ENCODE data around the gene SMIM22.

SMIM22 gene

GRCh38 chr16:4795181-4795827 lies at the start of gene SMIM22:
Gene SMIM22, plus strand, starts transcription at chr16:4795369. Its CDS starts 366 bp downstream, at chr16:4795735.
- no peak for DNase-seq

DNA sequence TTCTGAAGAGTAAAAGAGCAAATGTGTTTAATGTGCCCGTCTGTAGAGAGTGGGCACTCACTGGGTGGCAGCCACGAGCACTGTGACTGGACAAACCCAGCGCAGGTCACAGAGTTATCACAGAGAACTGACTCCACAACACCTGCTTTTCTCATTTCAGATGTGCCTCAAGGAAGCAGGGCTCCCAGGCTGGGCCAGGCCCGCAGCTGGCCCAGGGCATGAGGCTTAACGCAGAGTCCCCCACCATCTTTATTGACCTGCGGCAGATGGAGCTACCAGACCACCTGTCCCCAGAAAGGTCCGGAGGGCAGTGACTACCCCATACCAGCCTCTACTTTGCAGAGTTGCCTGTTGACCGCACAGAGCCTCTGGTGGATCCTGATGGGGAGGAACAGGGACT lies 49.0 kb upstream of the SMIM22 start:
- no peak for DNase-seq

DNA sequence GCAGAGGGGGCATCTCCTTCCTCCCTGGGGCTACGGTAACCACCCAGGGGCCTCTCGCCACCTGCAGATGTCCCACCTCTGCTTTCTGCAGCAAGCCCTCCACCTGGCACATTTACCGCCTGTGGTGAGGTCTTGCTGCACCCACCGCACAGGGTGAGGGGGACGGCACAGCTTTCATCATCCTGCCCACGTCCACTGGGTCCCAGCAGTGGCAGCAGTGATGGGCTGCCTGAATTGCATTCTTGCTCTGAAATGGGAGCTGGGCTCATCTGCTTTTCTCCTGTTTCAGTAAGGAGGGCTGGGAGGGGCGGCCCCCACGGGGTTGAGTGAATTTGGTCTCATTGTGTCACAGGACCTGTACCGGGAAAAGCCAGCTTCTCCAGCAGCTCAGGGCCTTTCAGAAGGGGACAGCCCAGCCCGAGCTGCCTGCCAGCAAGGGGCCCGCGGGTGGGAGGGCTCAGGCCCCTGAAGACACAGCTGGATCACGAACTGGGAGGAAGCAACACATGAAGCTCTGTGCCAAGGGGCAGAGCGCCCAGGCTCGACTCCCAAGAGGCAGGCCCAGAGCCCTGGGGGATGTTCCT lies 48.1 kb upstream of the SMIM22 start:
- no peak for DNase-seq

DNA sequence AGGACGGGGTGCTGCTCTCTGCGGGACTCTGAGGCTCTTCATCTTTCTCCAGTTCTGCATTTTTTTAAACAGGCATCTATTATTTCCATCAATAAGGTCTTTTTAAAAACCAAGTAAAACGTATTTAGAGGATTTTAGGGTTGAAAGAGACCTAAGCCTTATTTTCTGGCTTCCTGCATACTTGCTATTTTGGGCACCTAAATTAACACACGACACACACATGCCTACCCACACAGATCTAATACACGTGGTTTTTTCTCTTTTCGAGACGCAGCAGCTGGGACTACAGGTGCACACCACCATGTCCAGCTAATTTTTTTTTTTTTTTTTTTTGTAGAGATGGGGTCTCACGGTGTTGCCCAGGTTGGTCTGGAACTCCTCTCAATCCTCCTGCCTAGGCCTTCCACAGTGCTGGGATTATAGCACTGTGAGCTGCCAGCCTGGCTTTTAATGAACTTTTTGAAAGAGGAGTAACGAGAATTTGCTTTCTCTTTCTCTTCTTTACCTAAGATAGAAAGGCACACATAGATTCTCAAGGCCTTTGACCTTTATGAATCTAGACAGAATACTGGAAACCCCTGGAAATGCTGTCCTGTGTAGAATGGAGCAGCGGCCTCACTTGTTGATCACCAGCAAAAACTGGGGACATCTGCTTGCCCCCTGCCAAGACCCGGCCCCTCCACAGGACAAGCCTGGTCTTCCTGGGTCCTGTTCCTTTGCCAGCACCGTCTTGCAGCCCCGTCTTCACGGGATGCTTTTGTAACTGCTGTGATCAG lies 47.1 kb upstream of the SMIM22 start:
- DNase-seq, result no peak

DNA sequence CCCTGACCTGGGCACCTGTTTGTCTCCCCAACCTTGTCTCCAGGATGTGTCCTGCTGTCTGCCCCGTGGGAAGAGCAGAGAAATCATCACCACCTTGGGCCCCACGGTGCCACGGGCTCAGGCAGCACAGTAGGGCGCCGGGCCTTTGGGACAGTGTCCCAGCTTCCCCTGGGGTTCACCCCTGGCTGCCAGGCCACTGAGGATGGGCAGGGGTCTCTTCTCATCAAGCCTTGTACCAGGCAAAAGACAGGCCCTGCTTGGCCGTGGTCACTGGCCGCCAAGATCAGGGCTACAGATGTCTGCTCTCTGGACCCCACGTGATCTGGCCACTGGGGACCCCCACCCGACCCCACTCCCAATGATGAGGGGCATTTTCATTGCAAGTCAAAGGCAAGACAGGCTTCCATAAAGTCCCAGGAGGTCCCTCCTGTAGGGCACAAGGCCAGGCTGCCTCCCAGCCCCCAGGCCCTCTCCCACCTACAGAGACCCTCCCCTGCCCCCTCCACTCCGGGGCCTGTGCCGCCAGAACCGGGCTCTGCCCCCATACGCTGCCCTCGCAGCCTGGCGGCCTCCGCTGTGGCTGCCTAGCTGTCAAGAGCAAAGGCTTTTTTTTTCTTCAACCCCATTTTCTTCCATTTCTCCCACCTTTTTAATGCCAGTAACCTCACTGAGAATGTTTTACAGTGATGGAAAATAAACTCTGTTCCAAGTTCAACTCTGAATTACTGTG lies 46.3 kb upstream of the SMIM22 start:
- DNase-seq, result no peak

- DNase-seq, result no peak
Measured at GRCh38 chr16:4749700-4750257, 45.4 kb upstream of the SMIM22 start.

- no peak for DNase-seq
Measured at GRCh38 chr16:4750896-4751295, 44.3 kb upstream of the SMIM22 start.

- DNase-seq, result no peak
Measured at GRCh38 chr16:4752351-4753100, 42.6 kb upstream of the SMIM22 start.

- no peak for DNase-seq
Measured at GRCh38 chr16:4753227-4753626, 41.9 kb upstream of the SMIM22 start.

GRCh38 chr16:4754865-4755264 lies 40.3 kb upstream of the SMIM22 start:
- DNase-seq, result no peak

DNA sequence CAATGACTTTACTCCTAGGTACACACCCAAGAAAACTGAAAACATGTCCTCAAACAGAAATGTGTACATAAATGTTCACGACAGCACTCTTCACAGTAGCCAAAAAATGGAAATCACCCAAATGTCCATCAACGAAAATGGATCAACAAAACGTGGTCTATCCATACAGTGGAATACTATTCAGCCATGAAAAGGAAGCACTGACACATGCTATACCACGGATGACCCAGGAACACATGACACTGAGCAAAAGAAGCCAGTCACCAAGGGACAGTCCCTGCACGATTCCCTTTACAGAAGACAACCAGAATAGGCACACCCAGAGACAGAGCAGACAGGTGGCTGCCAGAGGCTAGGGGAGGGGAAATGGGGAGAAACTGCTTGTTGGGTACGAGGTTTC lies 39.5 kb upstream of the SMIM22 start:
- no peak for DNase-seq

DNA sequence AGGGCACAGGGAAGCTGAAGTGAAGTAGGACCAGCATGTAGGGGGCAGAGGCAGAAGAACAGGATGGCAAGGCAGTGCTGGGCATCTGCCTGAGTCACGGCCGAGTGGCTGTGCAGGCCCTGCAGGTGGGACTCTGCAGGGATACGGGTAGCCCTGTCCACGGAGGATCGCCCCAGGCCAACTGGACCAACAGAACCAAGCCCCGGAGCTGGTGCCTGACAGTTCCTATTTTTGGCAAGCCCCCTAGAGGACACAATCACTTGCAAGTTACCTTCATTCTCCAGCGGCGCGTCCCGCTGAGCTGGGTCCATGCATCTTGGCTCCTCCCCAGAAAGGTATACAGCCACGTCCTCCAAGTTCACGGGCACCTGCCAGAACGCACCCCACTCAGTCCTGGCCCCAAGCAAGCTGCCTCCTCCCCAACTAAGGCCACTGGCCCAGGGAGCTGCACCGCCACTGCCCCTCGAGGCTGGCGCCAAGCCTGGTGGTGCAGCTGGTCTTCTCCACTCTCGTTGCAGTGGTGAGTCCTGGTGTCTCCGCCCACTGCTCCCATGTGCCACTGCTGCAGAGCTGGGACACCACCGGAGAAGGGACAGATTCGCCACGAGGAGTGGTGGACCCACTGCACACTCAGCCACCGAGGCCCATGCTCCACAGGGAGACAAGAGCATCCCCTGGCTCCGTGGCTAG lies 34.8 kb upstream of the SMIM22 start:
- DNase-seq, result no peak

DNA sequence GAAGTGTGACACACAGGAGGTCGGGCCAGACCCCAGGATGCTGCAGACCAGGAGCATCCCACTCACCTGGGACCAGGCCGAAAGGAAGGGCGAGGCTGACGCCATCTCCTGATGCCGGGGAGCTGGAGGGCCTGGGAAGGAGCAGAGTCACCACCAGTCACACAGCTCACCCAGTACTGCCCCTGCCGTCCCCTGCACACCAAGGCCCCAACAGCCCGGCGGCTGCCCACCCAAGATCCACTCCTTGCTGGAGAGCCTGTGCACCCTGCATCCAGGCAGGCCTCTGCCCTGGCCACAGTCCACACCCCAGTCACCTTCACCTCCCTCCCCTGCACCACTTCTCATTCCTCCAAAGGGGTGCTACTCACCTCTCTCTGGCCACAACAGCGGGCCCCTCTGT lies 33.0 kb upstream of the SMIM22 start:
- DNase-seq, result no peak

- no peak for DNase-seq
Measured at GRCh38 chr16:4763791-4764190, 31.4 kb upstream of the SMIM22 start.

GRCh38 chr16:4765511-4766474 lies 29.4 kb upstream of the SMIM22 start:
- DNase-seq, result no peak

DNA sequence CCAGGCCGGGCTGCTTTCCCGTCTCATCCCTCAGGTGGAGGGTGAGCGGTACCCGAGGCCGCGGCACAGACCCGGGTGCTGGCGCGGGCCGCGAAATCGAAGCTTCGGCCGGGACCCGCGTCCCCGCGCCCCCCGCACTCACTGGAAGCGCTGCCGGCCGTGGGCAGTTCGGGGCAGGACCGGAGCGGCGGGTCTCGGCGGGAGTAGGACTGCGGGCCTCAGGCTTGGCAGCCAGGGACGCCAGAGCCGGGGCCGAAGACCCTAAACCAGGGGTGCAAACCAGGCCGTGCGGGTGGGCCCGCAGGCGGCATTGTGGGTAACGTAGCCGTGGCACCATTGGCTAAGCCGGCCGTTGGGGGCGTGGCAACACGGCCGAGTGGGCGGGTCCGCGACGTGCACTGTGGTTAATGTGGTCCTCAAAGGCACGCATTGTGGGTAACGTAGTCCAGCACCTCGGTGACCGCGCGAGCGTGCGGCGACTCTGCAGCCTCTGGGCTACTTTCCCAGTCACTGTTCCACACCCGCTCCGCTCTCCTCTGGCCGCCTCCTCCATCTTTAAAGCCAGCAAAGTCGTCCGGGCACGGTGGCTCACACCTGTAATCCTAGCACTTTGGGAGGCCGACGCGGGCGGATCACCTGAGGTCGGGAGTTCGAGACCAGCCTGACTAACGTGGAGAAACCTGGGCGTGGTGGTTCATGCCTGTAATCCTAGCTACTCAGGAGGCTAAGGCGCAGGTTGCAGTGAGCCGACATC lies 28.1 kb upstream of the SMIM22 start, which contains the start of gene ZNF500:
Gene ZNF500, minus strand, starts transcription at position 288 of the 754 bp plus-strand sequence. CDS start 1,184 bp downstream, outside the sequence.
- DNase-seq, result peak; percentile 96 to 98

DNA sequence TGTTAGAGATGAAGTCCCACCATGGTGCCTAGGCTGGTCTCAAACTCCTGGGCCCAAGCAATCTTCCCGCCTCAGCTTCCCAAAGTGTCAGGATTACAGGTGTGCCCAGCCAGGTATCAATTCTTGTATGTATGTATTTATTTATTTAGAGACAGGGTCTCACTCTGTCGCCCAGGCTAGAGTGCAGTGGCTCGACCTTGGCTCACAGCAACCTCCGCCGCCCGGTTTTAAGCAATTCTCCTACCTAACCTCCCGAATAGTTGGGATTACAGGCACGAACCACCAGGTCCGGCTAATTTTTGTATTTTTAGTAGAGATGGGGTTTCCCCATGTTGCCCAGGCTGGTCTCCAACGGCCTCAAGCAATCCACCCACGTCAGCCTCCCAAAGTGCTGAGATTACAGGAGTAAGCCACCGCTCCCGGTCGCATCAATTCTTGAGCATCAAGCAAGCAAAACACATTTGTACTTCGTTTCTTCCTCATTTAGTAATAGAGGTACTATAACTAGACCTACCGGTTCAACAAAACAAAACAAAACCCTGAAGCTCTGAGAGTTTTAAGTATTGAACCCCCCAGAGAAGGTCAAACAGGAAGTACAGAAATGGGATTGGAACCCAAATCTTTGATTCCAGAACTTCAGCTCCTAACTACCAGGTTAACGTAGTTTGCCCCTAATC lies 27.2 kb upstream of the SMIM22 start:
- no peak for DNase-seq

GRCh38 chr16:4768549-4769305 lies 26.4 kb upstream of the SMIM22 start:
- peak; percentile 74 to 77 for DNase-seq

Measured in activated CD4-positive, alpha-beta T cell treated with anti-CD3 and anti-CD28 coated beads, Interleukin-2, amount 50 U/mL, for 4 hours (primary cell).